HG03039 (cell line): Measurements from ENCODE around the gene GNG2.
A peak's percentile ranks its signal among the peaks of the same experiment; 100 is the strongest.

Experiments used
- ATAC-seq: cut with Tn5 transposase; IDR thresholded peaks from one replicate; pipeline ENCODE4 v1.9.1; 2021; ENCODE audit warnings: mild to moderate bottlenecking, moderate library complexity; ENCODE audit not compliant: unreplicated experiment

GNG2 gene

DNA sequence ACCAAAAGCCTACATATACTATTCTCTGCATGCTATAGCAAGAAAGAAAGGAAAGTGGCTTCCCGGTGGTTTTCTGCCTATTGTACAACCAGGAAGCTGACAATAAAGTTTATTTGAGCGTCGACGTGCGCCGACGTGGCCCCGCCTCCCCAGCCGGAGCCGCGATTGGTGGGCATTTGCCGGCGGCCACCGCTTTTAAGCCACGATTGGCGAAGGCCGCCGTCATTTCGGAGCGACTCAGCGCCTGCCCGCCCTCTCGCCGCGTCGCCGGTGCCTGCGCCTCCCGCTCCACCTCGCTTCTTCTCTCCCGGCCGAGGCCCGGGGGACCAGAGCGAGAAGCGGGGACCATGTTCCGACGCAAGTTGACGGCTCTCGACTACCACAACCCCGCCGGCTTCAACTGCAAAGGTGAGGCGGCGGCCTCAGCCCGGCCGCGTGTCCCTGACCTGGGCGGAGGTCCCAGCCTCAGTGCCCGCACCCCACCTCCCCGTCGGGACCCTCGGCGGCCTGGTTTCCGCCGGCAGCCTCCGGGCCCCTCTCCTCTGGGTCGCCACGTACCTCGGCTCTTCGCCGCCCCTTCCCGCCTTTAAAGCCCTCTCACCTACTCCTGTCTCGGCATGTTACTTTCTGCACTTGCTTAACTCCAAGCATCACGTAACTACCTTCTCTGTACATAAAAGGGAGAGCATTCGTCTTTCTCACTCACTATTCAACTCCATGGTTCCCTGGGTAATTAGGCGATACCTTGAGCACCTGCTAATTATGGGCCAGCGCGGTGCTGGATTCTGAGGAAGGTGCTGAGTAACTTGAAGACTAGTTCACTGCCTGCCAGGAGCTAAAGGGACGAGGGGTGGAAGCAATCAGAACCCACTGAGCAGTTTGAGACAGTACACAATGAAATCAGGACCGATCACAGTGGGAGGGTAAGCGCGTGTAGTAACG lies 129.2 kb downstream of the GNG2 start, which contains the start of gene RTRAF:
RTRAF (plus strand) TSS at position 254 of the 942 bp plus-strand sequence; CDS start at position 348, 94 bp downstream.
- peak; percentile 91 for ATAC-seq

DNA sequence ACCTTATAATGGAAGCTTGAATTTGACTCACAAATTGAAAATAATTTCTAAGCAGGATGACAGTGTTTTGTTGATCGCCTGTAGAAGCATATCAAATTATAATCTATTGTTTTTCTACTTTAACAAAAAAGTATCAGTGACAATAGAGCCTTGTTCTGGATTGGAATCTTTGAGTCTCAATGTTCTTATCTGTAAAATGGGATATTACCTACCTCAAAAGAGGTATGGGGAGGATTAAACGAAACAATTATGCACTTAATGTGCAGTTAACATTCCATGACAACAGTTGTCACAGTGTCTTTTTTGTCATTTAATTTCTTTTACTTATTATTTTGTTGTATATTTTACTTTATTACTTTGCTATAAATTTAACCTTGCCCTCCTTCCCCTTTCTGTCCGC lies 130.1 kb downstream of the GNG2 start:
- no peak for ATAC-seq

DNA sequence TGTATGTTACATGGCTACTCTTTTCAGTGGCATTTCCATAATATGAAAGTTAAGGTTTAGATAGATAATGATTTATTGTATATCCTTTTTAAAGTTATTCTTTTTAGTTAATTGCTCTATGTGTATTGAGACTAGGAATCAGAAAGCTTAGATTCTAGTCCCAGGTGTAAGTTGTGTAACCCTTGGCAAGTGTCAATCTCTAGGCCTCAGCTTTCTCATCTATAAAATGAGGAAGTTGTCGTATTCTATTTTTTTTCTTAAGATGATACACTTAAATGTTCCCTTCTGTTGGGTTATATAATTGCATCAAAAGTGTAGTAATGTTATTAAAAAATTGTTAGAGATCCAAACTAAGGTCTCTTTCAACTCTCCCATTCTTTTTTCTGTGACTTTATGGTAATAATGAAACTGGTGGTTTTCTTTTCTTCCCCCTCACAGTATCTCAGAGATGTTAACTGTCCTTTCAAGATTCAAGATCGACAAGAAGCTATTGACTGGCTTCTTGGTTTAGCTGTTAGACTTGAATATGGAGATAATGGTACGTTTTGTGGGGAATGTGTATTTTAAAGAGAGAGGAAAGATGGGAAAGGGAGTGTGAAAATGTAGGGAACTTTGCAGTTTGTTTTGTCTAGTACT lies 133.0 kb downstream of the GNG2 start:
- no peak for ATAC-seq

DNA sequence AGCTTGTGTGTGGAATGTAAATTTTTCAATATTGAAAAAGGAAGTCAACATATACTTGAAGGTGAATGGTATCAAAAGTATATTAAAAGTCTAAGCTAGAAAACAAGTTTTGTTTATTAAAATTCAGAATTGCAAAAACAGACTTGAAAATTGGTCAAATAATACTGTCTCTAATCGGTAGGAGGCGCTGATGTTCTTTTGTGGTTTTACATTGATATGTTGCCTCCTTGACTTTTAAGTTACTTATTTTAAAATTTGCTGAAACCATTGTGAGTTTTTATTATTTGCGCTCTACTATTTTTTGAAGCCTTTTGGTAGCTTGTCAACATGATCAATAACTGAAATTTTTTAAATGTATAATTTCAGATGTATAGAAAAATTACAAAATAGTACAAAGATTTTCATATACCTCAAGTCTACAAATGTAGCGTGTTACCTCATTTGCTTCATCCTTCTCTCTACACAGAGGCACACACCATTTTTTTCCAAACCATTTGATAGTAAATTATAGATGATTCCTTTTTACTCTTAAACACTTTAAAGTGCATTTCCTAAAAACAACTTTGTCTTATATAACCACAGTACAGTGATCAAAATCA lies 135.8 kb downstream of the GNG2 start:
- no peak for ATAC-seq

DNA sequence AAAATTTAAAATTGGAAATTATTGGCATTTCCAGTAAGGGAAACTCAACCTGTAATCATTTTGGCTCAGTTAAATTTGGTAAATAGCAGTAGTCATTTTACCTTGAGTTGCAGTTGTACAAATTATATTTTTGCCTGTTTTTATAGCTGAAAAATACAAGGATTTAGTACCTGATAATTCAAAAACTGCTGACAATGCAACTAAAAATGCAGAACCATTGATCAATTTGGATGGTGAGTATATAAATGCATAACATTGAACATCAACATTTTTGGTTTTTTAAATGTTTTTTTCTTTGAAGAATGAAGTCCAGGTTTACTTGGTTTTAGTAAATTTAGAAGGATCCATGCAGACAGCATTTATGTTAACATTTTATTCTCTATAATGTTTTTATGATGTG lies 137.9 kb downstream of the GNG2 start:
- ATAC-seq, result no peak

DNA sequence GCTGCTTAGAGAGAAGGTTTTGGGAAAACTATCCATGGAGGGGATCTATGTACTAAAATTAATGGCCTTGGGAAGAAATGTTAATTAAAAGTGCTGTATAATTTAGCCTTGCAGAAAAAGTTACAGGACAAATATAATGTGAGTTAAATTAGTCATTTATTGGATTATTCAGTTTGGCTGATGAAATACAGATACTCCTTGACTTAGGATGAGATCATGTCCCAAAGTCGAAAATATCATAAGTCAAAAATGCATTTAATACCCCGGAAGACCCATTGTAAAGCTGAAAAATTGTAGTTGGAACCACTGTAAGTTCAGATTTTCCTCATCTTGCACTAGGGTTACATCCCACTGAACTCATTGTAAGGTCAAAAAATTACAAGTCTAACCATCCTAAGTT lies 138.7 kb downstream of the GNG2 start:
- ATAC-seq, result no peak

DNA sequence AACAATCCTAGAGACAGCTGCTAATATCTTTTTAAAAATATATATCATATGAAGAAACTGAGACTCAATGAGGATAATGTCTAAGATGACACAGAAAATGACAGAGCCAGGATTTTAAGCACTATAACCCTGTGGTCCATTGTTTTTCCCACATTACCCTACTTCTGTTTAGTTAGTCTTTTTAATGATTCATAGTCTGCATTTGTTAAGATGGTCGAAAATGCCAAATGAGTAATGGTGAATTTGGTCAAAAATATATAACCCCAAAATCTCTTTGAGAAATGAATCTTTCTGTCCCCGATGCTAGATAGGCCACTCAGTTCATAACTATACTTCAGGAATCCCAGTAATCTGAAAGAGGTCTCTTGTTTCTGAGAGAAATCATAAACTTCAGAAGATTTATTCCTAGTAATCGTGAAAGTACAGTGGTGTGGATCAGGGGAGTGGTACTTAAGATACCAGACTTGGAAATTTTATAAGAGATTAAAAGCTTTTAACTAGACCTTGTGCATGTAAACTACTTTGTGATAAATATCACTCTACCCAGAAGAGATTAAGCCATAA lies 139.7 kb downstream of the GNG2 start:
- ATAC-seq, result no peak

DNA sequence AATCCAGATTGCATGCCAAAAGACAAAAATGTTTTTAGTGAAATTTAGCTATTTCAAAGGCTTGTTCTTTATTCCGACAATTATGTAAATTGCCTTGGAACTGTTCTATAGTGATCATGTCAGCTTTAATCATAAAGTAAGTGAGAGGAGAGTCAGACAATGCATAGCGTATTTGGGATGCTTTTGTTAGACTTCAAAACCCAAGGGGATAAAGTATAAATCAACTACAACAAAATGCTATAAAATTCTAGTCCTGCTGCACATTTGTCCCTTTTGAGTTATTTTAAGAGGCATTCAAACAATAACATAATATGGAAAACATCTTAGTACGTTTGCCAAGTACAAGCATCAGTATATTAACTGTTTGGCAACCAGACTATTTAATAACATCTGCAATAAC lies 140.3 kb downstream of the GNG2 start:
- ATAC-seq, result no peak

DNA sequence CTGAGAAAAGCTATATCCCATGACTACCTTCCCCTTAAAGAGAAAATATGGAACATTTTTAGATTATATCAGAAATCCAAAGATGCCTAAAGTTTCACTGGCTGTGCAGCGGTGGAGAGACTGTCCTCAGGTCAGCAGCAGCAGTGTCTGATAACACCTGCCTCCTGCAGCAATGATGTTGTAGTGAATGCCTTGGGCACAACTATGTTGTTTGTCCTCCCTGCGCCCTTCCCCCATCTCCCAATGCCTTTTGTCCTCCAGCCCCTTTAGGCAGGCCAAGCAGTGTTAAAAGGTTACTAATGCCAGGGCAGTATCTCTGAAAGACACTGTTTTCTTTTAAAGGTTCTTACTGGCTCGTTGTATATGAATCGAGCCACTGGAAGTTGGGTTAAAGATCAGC lies 142.1 kb downstream of the GNG2 start:
- no peak for ATAC-seq

DNA sequence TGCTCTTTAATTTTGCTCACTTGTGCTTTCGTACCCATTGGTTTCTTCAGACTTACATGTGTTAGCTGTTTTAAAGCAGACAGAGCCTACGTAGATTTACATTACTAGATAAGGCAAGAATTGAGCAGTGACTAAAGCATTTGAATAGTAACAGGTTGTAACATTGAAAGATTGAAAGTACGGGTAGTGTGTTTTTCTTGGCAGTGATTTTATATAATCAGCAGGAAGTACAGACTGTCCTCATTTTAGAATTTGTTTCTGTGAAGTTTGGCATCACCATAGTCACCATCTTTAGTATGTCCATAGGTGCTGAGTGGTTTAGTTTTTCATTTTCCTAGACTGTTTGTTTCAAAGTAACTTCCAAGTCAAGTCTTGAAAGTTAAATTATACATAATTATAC lies 142.9 kb downstream of the GNG2 start:
- ATAC-seq, result no peak

DNA sequence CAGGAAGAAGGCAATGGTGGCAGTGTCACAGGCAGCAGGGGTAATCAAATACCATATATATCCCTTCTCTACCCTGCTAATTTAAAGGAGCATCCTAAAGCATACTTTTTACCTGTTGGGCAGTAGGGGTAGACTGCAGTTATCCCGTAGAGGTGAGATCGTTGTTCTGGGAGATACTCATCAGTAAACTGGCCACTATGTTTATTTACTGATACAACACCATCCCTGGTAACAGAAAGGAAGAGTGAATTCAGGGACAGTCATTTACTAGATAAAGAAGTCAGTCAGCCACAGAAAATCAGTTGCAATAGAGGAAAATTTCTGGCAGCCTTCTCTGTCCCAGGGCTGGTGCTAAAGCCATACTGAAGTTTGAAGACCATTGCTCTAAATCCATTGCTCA lies 145.2 kb downstream of the GNG2 start:
- no peak for ATAC-seq

DNA sequence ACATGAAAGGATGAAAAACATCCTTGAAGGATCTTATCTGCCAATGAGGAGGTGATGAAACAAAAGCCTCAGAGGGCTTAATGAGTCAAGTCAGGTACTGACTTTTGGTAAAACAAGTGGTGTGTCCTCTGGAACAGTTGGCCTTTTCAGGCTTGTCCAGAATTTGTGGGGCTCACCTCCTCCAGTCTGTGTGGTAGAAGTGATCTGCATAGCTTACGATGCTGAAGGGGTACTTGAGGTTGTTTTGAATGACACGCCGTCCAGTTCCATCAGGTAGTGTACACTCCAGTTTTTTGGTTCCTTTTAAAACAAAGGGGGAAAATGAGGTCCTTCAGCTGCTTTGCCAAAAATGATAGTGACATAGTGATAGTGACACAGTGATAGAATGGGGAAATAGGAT lies 145.9 kb downstream of the GNG2 start:
- no peak for ATAC-seq

DNA sequence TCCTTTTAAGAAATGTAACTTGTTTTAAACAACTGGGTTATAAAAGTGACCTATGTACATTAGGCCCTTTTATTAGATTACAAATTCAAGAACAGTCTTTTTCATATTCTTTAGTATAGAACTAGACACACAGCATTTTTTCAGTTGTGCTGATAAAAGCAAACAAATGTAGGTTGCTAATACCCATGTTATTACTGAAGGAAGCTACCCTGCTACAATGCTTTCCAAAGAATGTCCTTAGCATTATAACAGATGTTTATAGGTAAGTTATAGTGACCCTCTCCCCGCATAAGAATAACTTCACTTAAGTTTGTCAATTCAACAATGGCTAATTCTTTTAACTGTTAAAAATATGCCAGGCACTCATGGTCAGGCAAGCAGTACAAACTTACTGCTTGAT lies 146.8 kb downstream of the GNG2 start:
- ATAC-seq, result no peak

DNA sequence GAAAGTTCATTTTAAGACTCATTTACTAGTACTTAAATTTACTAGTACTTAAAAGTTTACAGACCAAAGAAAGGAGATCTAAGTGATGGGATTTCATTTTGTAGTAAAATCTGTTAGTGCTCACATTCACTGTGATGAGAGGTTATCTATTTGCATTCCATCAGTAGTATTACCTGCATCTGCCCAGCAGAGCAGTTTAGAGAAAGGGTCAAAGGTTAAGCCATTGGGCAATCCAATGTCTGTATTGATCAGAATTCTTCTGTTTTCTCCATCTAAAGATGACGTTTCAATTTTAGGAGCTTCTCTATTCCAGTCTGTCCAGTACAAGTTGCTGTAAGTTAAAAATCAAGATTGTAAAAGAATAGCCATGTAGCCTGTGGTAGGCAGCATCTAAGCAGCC lies 147.2 kb downstream of the GNG2 start:
- ATAC-seq, result no peak

DNA sequence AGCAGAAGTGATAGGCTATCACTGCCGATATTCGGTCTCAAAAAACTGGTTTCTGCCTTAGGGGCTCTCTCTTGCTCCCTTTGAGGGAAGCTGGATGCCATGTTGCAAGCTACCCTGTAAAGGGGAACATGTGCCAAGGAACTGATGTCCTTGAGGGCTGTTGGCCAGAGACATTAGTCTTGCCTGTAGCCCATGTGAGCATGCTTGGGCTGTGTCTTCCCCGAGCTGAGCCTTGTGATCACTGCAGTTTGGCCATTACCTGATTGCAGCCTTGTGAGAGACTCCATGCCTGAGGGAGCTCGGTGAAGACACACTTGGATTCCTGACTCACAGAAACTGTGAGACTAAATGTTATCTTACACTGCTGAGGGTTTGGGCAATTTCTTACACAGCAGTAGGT lies 147.7 kb downstream of the GNG2 start:
- no peak for ATAC-seq

DNA sequence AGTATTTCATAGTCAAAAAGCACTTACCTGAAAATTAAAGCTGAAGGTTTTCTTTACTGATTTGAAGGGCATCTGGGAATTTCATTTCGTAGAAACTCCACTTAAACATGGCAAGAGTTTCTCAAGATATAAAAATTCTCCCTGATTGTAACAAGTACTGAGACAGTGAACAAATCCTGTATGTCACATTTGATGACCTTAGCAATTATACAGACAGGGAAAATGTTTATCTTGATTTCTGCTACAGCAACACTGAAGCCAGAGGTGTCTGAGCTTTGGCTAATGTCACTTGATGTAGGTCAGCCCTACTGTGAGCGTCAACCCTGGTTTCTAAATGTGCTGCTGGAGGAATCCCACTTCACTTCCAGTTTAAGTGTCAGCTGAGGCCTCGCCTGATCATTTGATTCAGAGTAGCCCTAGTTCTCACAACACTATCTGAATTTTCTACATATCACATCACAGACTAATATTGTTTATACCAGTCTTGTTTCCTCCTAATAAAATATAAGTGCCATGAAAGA lies 149.8 kb downstream of the GNG2 start:
- no peak for ATAC-seq

DNA sequence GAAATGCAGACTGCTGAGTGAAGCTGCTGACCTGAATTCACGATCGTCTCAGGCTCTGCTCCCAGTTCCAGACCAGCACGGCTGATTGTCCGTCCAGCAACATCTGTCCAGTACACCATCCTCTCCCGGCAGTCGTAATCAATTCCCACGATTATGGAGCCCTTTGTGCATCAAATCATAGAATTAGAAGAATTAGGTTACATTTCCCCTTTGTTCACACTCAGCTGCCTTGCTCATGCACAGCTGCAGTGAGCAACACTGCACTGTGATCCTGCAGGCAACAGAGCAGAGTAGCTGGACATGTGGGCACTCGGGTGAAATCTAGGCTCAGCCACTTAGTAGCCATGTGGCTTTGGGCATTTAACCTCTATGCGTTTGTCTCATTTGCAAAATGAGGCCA lies 151.1 kb downstream of the GNG2 start:
- no peak for ATAC-seq

DNA sequence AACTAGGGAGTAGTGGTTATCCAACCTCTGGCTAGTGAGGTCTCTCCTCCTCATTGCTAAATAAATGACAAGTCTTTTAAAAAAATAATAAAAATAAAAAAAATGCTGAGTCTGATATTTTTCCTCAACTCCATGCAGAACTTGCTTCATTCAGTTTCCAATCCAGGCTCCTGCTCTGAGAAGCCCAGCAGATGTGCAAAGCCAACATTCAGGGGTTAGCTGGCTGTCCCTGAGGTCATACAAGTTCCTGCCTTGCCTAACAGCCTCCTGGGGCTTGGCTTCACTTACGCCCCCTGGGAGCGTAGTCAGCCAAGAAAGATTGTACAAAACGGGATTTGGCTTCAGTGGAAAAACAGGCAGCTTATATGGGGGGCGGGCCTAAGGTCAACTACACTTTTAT lies 152.2 kb downstream of the GNG2 start:
- no peak for ATAC-seq

DNA sequence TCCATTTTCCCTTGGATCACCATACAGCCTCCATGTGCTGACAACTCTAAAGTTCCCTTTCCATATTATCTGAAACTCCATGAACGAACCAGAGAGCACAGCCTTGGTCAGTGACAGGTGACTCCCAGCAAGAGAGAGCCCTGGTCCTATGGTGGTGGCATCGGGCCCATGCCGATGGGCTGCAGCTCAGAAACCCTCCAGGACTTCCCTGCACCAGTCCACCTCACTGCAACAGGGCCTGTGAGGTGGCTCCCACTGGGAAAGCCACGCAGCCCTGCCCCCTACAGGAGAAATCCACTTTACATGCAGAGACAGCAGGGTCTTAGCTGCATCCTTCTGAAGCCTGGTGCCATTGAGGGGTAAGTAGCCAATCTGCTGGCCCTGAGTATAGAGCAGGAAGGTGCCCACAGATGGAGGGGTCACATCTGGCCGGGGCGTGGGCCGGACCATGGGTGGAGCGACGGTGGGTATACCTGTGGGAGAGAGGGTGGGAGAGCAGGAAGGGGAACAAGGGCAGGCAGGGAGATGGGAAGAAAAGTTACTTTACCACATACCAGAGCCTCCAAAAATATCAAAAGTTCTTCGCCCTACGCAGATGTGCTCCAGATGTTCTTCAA lies 153.7 kb downstream of the GNG2 start:
- no peak for ATAC-seq

DNA sequence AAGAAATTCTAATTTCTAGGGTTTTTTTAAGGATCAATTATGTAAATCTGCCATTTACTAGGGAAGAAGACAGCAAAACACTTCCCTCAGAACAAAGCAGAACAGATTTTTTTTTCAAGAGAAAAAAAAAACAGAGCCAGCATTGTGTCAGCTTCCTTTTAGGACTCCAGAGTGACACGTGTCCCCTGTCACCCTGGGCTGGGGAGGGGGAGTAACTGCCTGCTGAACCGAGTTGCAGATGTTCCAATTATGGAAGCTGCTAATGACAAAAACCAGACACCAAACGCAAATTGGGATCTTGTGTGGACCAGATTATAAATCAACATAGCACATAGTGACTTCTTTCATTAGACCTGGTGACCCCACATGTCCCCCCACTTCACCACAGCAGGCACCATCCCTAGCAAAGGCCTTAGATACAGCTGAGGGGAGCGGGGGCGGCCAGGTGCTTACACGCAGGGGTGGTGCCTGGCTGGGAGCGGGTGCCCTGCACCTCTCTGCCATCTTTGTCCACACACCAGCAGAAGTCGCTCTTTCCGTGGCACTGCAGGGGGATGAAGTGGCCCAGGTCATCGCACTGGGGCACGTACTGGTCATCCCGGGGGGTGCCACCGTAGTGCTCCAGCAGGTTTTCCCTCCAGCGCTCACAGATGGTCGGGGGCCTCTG lies 154.3 kb downstream of the GNG2 start:
- no peak for ATAC-seq
